Measurements from ENCODE around the gene MAGI3. TPM values are rescaled to one million over a fixed set of nuclear protein-coding genes. Genes with fewer than 3 reads are reported as not detected.

MAGI3 gene
- total RNA-seq, 1 donor: 7.2 TPM

- H3K4me1 ChIP-seq (ENCODE audit: insufficient read depth, low read length): peaks cover 7% of the 10 kb centered on the region
- H3K9me3 ChIP-seq (ENCODE audit: low read depth, low read length): no peaks in the 10 kb centered on the region
- DNase-seq (ENCODE audit: insufficient read length, low spot score, missing footprints): no peak
These were observed 227.3 kb downstream of the MAGI3 start for GRCh38 chr1:113617438-113618141.

GRCh38 chr1:113628997-113629396 lies 238.7 kb downstream of the MAGI3 start:
- Histone ChIP-seq H4K20me1 (ENCODE audit: insufficient read depth, low read length) (no peaks in the 10 kb centered on the region), H3K79me2 (ENCODE audit: insufficient read depth, low read length) (no peaks in the 10 kb centered on the region), H3K4me3 (ENCODE audit: insufficient read depth, low read length) (no peak overlapping the region), H3K27ac (ENCODE audit: low read depth, low read length) (no peak overlapping the region), H3K4me1 (ENCODE audit: insufficient read depth, low read length) (no peaks in the 10 kb centered on the region), H2AFZ (ENCODE audit: low read length) (no peak overlapping the region), H3K9me3 (ENCODE audit: low read depth, low read length) (no peaks in the 10 kb centered on the region), H3K27me3 (ENCODE audit: insufficient read depth, low read length) (no peaks in the 10 kb centered on the region), H3K36me3 (ENCODE audit: insufficient read depth, low read length) (no peaks in the 10 kb centered on the region), H3K4me2 (ENCODE audit: insufficient read depth, low read length) (no peak overlapping the region)
- TF ChIP-seq CTCF (IDR thresholded peaks at IDR 0.05; ENCODE audit: extremely low read depth, low read depth, low read length): no peak
- DNase-seq (ENCODE audit: insufficient read length, low spot score, missing footprints): no peak

More at GRCh38 chr1:113617438-113618141, 227.3 kb downstream of the MAGI3 start:
- H3K4me3 ChIP-seq (ENCODE audit: insufficient read depth, low read length): no peak overlapping the region
- H3K27ac ChIP-seq (ENCODE audit: low read depth, low read length): no peak overlapping the region
- TF ChIP-seq CTCF (IDR thresholded peaks at IDR 0.05; ENCODE audit: extremely low read depth, low read depth, low read length): no peak
- no peaks in the 10 kb centered on the region for H3K79me2 ChIP-seq (ENCODE audit: insufficient read depth, low read length)
- H3K27me3 ChIP-seq (ENCODE audit: insufficient read depth, low read length): no peaks in the 10 kb centered on the region
- H3K36me3 ChIP-seq (ENCODE audit: insufficient read depth, low read length): no peaks in the 10 kb centered on the region
- H4K20me1 ChIP-seq (ENCODE audit: insufficient read depth, low read length): no peaks in the 10 kb centered on the region
- H2AFZ ChIP-seq (ENCODE audit: low read length): no peak overlapping the region
- H3K4me2 ChIP-seq (ENCODE audit: insufficient read depth, low read length): no peak overlapping the region

- H4K20me1 ChIP-seq (ENCODE audit: insufficient read depth, low read length): no peaks in the 10 kb centered on the region
- no peaks in the 10 kb centered on the region for H3K79me2 ChIP-seq (ENCODE audit: insufficient read depth, low read length)
- H3K4me1 ChIP-seq (ENCODE audit: insufficient read depth, low read length): no peaks in the 10 kb centered on the region
- no peak overlapping the region for H2AFZ ChIP-seq (ENCODE audit: low read length)
- no peaks in the 10 kb centered on the region for H3K9me3 ChIP-seq (ENCODE audit: low read depth, low read length)
- H3K4me3 ChIP-seq (ENCODE audit: insufficient read depth, low read length): no peak overlapping the region
- H3K4me2 ChIP-seq (ENCODE audit: insufficient read depth, low read length): no peak overlapping the region
- no peak overlapping the region for H3K27ac ChIP-seq (ENCODE audit: low read depth, low read length)
- no peak for TF ChIP-seq CTCF (IDR thresholded peaks at IDR 0.05; ENCODE audit: extremely low read depth, low read depth, low read length)
- no peaks in the 10 kb centered on the region for H3K27me3 ChIP-seq (ENCODE audit: insufficient read depth, low read length)
- H3K36me3 ChIP-seq (ENCODE audit: insufficient read depth, low read length): no peaks in the 10 kb centered on the region
- DNase-seq (ENCODE audit: insufficient read length, low spot score, missing footprints): peak; percentile 64
These were observed 240.3 kb downstream of the MAGI3 start for GRCh38 chr1:113630340-113631327.

- Histone ChIP-seq H3K27me3 (ENCODE audit: insufficient read depth, low read length) (no peaks in the 10 kb centered on the region), H3K36me3 (ENCODE audit: insufficient read depth, low read length) (peaks cover 3% of the 10 kb centered on the region), H4K20me1 (ENCODE audit: insufficient read depth, low read length) (no peaks in the 10 kb centered on the region), H3K27ac (ENCODE audit: low read depth, low read length) (no peak overlapping the region), H3K79me2 (ENCODE audit: insufficient read depth, low read length) (no peaks in the 10 kb centered on the region), H3K4me3 (ENCODE audit: insufficient read depth, low read length) (no peak overlapping the region), H2AFZ (ENCODE audit: low read length) (no peak overlapping the region), H3K4me2 (ENCODE audit: insufficient read depth, low read length) (no peak overlapping the region), H3K9me3 (ENCODE audit: low read depth, low read length) (no peaks in the 10 kb centered on the region), H3K4me1 (ENCODE audit: insufficient read depth, low read length) (no peaks in the 10 kb centered on the region)
- peak; percentile 29 for DNase-seq (ENCODE audit: insufficient read length, low spot score, missing footprints)
- no peak for TF ChIP-seq CTCF (IDR thresholded peaks at IDR 0.05; ENCODE audit: extremely low read depth, low read depth, low read length)
These were observed 251.1 kb downstream of the MAGI3 start for GRCh38 chr1:113641396-113641795.

Measured in osteoblast (primary cell).